ES-I3 (cell line): ENCODE results near the gene TENM3.

Experiments
- H3K36me3 ChIP-seq: 2 replicates; pipeline ENCODE4 v1.6.1; 2013; ENCODE audit warnings: mild to moderate bottlenecking, low read length, control low read depth, moderate library complexity; ENCODE audit not compliant: insufficient read depth
- H3K4me1 ChIP-seq: 2 replicates; pipeline ENCODE4 v1.6.1; 2013; ENCODE audit warnings: mild to moderate bottlenecking, control low read depth, low read length; ENCODE audit not compliant: insufficient read depth
- H3K9ac ChIP-seq: 2 replicates; pipeline ENCODE4 v1.6.1; 2013; ENCODE audit warnings: low read depth, mild to moderate bottlenecking, low read length, moderate library complexity
- H3K9me3 ChIP-seq: 2 replicates; pipeline ENCODE4 v1.6.1; 2013; ENCODE audit warnings: mild to moderate bottlenecking, low read length, moderate library complexity; ENCODE audit not compliant: control insufficient read depth, insufficient read depth

Gene TENM3

GRCh38 chr4:182489607-182490006 lies 246.4 kb downstream of the TENM3 start:
- Histone ChIP-seq H3K9me3 (peaks cover 7% of the 10 kb centered on the region), H3K9ac (no peak overlapping the region), H3K36me3 (0 out of 2 replicates have a peak, but pooled peaks cover 6% of the 10 kb centered on the region), H3K4me1 (no peaks in the 10 kb centered on the region; the same call in 1 of the 2 replicates)

DNA sequence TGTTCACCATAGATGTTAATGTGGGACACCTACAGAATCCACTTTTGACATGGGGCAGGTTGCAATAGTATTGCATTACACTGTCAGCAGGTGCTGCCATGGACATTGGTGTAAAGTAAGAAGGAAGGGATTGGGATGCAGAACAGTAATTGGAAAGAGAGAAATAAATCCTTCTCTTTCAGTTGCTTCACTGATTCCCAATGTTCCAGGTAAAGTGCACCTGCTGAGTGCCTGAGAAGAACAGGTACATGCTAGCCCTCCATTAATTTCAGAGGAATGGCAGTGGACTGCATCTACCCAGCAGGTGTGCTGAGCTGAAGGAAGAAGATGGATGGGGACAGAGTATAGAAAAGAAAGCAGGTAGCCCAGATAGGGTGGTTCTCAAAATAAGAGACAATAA lies 248.5 kb downstream of the TENM3 start:
- H3K9me3 ChIP-seq = peaks cover 2% of the 10 kb centered on the region
- 0 out of 2 replicates have a peak, but pooled peaks cover 3% of the 10 kb centered on the region for H3K36me3 ChIP-seq
- H3K4me1 ChIP-seq = peaks cover 10% of the 10 kb centered on the region; the same call in 1 of the 2 replicates
- no peak overlapping the region for H3K9ac ChIP-seq

DNA sequence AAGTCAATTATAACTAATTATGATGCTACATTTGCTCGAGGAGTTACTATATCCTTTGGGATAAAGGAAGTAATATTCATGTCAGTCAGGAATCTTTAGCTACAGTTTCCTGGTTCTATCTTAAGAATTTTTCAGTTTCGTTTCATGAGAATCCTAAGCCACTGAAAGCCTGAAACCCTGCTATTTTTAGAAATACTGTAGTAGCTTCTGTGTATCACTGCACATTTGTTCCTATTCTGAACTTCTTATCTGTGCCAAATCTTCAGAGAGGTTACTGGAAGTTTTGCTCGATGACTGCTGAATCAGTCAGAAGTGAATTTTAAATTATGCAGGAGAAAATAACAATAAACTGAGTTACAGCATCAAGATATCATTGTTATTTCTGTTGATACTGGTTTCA lies 249.2 kb downstream of the TENM3 start:
- Histone ChIP-seq H3K9me3 (no peaks in the 10 kb centered on the region), H3K4me1 (peaks cover 11% of the 10 kb centered on the region; the same call in 1 of the 2 replicates), H3K36me3 (no peaks in the 10 kb centered on the region), H3K9ac (no peak overlapping the region)

- no peaks in the 10 kb centered on the region for H3K36me3 ChIP-seq
- peaks cover 11% of the 10 kb centered on the region; the same call in 1 of the 2 replicates for H3K4me1 ChIP-seq
- H3K9me3 ChIP-seq = no peaks in the 10 kb centered on the region
- no peak overlapping the region for H3K9ac ChIP-seq
Measured at GRCh38 chr4:182493377-182493776, 250.2 kb downstream of the TENM3 start.

DNA sequence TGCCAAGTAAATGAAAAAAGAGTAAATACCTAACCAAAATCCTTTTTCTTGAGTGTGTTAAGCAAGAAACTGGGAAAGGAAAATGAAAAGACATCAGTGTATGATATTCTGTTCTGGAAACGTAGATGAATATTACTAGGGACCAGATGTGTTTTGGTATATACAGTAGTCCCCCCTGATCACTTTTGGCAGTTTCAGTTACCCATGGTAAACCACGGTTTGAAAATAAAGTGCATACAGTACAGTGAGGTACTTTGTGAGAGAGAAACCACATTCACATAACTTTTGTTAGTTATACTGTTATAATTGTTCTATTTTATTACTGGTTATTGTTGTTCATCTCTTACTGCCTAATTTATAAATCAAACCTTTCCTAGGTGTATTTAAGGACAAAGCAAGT lies 250.9 kb downstream of the TENM3 start:
- H3K36me3 ChIP-seq = no peaks in the 10 kb centered on the region
- no peaks in the 10 kb centered on the region for H3K9me3 ChIP-seq
- peaks cover 11% of the 10 kb centered on the region; the same call in 1 of the 2 replicates for H3K4me1 ChIP-seq
- H3K9ac ChIP-seq = no peak overlapping the region

GRCh38 chr4:182495031-182495430 lies 251.8 kb downstream of the TENM3 start:
- H3K9me3 ChIP-seq = no peaks in the 10 kb centered on the region
- no peaks in the 10 kb centered on the region for H3K36me3 ChIP-seq
- no peak overlapping the region for H3K9ac ChIP-seq
- peaks cover 11% of the 10 kb centered on the region; the same call in 1 of the 2 replicates for H3K4me1 ChIP-seq

DNA sequence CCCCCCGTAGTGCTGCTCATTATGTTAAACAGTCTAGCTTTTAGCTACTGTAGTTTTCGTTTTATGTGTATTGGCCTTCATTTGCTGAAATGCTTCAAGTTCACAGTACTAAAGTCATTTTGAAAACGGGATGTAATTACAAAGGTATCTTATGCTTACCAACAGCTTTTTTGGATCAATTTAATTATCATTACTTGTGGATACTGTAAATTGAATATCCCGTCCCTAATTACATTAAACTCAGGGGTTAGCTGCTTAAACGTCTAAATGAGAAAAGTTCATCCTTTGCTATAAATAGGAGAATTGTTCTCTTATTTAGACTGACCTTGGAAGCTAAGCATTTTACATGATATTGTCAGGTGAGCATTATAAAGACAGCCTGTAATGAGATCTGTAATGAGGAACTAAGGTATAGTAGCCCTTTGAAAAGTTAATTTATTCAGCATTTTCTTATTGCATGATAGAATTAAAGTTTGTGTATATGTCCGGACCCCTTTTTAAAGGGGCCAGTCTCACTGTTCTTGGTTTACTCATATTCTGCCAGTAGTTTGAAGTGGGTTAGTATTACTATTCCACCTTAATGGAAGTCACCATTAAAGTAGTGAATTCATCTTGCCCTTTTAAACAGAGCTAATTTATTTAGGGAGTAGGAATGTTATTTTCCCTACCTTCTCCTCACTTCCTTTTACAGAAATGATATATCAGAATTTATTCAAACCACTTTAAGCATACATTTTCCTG lies 252.6 kb downstream of the TENM3 start:
- Histone ChIP-seq H3K36me3 (no peaks in the 10 kb centered on the region), H3K9me3 (no peaks in the 10 kb centered on the region), H3K9ac (no peak overlapping the region), H3K4me1 (peaks cover 11% of the 10 kb centered on the region; the same call in 1 of the 2 replicates)

- Histone ChIP-seq H3K4me1 (peaks cover 11% of the 10 kb centered on the region; the same call in 1 of the 2 replicates), H3K9me3 (no peaks in the 10 kb centered on the region), H3K9ac (no peak overlapping the region), H3K36me3 (no peaks in the 10 kb centered on the region)
Measured at GRCh38 chr4:182496408-182496807, 253.2 kb downstream of the TENM3 start.

DNA sequence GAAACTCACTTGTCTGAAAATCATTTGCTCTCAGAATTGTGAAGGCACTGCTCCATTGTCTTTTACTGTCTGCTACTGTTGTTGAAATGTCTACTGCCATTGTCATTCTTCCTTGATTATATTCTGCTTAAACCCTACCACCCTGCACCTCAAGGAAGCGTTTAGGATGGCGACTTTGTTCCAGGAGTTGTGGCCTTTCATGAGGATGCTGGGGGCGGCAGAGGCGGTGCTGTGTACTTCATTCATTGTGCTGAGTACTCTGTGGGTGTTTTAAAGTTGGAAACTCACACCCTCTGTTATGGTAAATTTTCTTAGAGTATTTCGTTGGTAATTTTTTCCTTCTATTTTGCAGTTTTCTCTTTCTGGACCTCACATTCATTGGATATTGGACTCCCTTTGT lies 258.9 kb downstream of the TENM3 start:
- Histone ChIP-seq H3K36me3 (no peaks in the 10 kb centered on the region), H3K4me1 (peaks cover 12% of the 10 kb centered on the region), H3K9ac (no peak overlapping the region), H3K9me3 (no peaks in the 10 kb centered on the region)

DNA sequence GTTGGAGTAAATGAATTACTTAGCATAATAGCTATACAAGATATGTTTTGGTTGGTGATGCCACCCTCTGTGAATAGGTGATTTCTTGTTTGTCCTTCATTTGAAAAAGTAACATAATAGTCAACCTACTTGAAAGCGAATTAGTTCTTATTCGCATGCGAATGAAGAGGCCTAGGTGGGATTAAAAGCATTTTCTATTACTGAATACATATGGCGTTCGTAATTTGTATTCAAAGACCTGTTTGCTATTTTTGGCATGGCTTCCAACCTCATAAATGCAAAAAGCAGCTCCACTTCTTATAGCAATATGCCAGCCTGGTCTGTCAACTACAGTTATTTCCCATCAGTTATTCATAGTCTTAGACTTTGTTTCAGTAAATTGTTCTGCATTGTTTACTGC lies 261.3 kb downstream of the TENM3 start:
- H3K4me1 ChIP-seq = peaks cover 18% of the 10 kb centered on the region
- no peaks in the 10 kb centered on the region for H3K36me3 ChIP-seq
- H3K9me3 ChIP-seq = no peaks in the 10 kb centered on the region
- no peak overlapping the region for H3K9ac ChIP-seq

DNA sequence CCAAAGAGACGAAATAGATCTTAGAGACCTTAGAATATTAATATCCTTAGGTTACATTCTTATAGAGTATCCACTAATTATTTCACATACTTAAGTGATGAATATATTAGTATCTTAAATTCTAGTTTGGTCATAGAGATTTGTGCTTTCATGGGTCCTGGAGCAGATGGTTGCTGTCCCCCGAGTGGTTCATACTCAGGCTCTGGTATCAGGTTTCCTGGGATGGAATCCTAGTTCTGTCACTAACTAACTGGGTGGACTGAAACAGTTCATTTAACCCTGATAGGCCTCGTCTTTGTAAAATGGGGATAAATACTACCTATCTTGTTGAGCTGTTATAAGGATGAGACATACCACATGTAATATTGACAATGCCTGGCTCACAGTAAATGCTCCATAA lies 264.6 kb downstream of the TENM3 start:
- H3K9me3 ChIP-seq = no peaks in the 10 kb centered on the region
- no peaks in the 10 kb centered on the region for H3K36me3 ChIP-seq
- no peak overlapping the region for H3K9ac ChIP-seq
- H3K4me1 ChIP-seq = peaks cover 13% of the 10 kb centered on the region

DNA sequence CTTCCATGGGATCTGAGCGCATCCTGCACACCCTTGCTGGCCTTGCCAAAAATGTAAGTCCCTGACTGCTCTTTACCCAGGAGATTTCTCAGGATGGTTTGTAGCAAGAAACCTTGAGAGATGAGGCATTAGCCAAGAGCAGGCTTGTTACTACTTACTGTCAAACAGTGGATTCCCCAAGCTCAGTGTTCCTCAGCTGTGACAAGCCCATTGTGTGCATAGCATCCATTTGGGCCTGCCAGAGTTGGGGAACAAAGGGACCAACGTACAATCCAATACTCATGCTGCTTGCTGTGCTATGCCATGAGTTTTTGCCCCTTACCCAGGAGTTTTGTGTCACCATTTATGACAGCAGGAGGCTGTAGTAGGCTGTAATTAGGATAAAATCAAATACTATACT lies 267.6 kb downstream of the TENM3 start:
- Histone ChIP-seq H3K4me1 (peaks cover 6% of the 10 kb centered on the region; the same call in 1 of the 2 replicates), H3K36me3 (no peaks in the 10 kb centered on the region), H3K9ac (no peak overlapping the region), H3K9me3 (peaks cover 1% of the 10 kb centered on the region; the same call in 1 of the 2 replicates)

GRCh38 chr4:182513587-182514291 lies 270.5 kb downstream of the TENM3 start:
- Histone ChIP-seq H3K36me3 (no peaks in the 10 kb centered on the region), H3K9ac (no peak overlapping the region), H3K4me1 (peaks cover 5% of the 10 kb centered on the region; the same call in 1 of the 2 replicates), H3K9me3 (peaks cover 5% of the 10 kb centered on the region; the same call in 1 of the 2 replicates)

DNA sequence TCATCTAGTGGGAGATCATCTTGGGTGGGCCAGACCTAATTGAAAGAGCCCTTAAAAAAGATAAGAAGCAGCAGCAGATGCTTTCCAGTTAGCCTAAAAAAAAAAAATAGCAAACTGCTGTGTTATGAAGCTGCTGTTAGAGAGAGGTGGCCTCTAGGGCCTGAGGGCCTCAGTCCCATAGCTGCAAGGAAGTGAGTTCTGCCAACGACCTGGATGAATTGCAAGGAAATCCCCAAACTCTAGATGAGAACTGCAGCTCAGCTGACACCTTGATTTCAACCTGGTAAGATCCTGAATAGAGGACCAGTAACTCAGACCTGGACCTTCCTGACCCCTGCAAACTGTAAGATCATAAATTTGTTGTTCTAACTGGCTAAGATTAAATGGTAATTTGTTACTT lies 275.2 kb downstream of the TENM3 start:
- no peak overlapping the region for H3K9ac ChIP-seq
- H3K9me3 ChIP-seq = peaks cover 5% of the 10 kb centered on the region; the same call in 1 of the 2 replicates
- H3K36me3 ChIP-seq = no peaks in the 10 kb centered on the region
- peaks cover 5% of the 10 kb centered on the region; the same call in 1 of the 2 replicates for H3K4me1 ChIP-seq

- no peak overlapping the region for H3K9ac ChIP-seq
- peaks cover 5% of the 10 kb centered on the region; the same call in 1 of the 2 replicates for H3K4me1 ChIP-seq
- peaks cover 5% of the 10 kb centered on the region; the same call in 1 of the 2 replicates for H3K9me3 ChIP-seq
- H3K36me3 ChIP-seq = no peaks in the 10 kb centered on the region
Measured at GRCh38 chr4:182519528-182519927, 276.3 kb downstream of the TENM3 start.
